GM12865 (cell line): ENCODE results near the gene MYO1G.
A peak's percentile ranks its signal among the peaks of the same experiment; 100 is the strongest.

Experiments used
- DNase-seq: peaks from one replicate; pipeline ENCODE4 v3.0.0; 2010; ENCODE audit warnings: low read depth
- H3K4me3 ChIP-seq: 2 replicates; pipeline ENCODE4 v1.5.1; 2011; ENCODE audit warnings: mild to moderate bottlenecking, low read depth, low read length, control low read depth
- CTCF ChIP-seq: IDR thresholded peaks from 2 replicates; pipeline ENCODE4 v1.5.1; 2011; ENCODE audit warnings: low read length, control low read depth, low read depth, inconsistent platforms; ENCODE audit not compliant: insufficient read depth; ENCODE audit errors: missing control alignments

Gene MYO1G

DNA sequence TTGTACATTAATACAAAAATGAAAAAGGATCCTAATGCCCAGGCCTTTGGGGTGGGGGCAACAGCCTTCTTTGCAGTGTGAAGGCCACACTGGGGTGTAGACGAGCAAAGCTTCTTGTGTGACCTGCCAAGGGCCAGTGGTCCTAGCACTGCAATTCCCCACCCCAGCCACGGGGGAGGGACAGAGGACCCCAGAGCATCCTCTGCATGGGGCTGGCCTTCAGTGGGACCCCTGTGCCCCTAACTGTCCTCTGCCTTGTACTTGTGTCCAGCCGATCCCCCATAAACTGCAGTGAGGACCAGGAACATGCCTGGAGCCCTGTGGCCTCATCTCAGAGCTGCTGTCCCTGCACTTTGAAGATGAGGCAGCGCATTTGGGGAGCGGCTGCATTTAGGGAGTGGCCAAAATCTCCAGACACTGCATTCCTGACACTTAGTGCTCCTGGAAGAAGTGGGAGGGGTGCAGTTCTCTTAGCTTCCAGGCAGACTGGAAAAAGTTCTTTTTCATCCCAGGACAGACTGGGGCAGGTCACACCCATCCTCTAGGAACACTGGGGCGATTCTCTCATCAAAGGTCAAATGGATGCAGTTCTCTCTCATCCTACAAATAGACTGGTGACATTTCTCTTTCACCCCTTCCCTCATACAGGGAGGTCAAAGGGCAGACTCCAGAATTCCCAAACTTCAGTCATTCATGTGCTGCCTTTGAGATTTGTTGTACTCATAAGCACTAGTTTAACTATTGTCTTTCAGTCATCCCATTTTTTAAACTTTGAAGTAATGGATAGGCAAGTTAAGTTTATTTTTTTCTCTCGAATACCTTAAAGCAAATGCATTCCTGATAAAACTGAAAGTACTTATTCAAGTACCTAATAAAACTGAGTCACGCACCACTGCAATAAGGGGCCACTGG is 922 bp upstream of the MYO1G start:
- peak; percentile 63 for DNase-seq
- H3K4me3 ChIP-seq, result peak overlapping the region; percentile 84
- peak; percentile 50 for TF ChIP-seq CTCF

DNA sequence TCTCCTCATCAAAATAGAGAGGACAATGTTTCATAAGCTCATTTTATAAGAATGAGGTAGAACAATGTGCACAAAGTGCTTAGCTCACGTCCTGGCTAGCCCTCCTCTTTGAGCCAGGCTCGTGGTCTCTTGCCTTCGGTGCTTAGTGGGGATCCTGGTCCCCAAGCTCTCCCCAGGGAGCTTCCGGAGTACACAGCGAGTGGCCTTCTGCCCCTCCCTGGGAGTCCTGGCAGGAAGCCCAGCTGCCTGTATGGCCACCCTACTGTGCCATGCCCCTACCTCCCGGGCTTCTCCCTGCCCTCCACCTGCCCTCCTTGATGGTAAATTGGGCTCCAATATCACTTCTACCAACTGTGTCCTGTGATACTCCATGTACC is 868 bp downstream of the MYO1G start:
- no peak for TF ChIP-seq CTCF
- no peak for DNase-seq
- peak overlapping the region; percentile 84 for H3K4me3 ChIP-seq

DNA sequence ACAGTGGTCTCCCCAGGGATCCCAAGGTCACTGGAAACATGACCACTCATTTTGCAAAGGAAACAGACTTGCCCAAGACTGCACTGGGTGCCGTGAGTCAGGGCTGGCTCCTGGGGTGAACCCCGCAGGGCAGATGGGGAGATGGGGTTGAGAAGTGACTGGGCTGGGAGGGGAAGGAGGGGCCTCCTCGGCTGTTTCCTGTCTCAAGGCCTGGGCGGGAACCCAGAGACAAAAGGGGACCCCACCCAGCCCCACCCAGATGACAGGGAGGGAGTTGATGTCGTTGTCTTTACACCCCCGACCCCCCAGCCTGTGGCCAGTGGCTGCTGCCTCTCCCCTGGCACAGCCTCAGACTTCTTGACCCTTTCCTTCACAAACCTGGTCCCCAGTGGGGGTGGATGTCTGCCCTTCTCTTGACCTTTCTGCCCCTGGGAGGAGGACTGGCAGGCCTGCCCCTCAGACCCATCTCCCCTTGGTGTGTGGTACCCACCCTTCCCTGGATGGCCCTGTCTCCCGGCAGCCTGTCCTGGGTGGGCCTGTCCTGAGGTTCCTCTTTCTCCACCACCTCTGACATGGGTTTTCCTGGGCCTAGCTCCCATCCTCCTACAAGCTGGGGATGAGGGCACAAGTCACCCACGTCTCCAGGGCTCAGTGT is 1.4 kb downstream of the MYO1G start:
- peak; percentile 78 for DNase-seq
- peak overlapping the region; percentile 84 for H3K4me3 ChIP-seq
- no peak for TF ChIP-seq CTCF

- no peak for TF ChIP-seq CTCF
- peak overlapping the region; percentile 84 for H3K4me3 ChIP-seq
- no peak for DNase-seq
Observed at GRCh38 chr7:44976746-44977196, 2.0 kb downstream of the MYO1G start.

DNA sequence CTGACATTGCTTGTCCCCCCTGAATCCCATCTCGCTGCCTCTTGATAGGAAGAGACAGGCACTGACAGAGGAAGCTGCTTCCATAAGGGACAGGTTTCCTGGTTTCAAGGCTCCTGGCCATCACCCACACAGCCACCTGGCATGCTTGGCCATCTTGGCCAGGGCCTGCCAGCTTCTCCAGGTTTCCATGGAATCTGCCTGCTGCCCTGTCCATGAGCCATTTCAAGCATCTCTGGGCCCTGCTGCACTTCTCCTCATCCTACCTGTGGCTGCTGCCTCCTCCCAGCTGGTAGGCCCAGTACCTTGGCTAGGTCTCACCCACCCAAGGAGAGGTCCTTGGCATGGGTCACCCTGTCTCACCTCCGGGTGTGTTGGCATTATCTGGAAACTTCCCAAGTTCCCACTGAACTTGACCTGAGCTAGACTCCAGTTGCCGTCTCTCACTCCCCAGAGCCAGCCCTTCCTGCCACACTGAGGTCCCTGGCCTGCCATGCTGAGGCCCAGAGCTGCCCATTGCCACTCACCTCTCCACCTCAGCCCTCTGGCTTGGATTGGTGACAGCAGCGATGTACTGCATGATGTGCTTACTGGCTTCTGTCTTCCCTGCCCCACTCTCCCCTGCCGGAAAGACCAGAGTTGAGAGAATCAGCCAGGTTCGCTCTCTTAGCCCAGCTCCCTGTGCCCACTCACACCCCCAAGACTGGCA is 2.6 kb downstream of the MYO1G start:
- H3K4me3 ChIP-seq, result peak overlapping the region; percentile 84
- TF ChIP-seq CTCF, result no peak
- no peak for DNase-seq

DNA sequence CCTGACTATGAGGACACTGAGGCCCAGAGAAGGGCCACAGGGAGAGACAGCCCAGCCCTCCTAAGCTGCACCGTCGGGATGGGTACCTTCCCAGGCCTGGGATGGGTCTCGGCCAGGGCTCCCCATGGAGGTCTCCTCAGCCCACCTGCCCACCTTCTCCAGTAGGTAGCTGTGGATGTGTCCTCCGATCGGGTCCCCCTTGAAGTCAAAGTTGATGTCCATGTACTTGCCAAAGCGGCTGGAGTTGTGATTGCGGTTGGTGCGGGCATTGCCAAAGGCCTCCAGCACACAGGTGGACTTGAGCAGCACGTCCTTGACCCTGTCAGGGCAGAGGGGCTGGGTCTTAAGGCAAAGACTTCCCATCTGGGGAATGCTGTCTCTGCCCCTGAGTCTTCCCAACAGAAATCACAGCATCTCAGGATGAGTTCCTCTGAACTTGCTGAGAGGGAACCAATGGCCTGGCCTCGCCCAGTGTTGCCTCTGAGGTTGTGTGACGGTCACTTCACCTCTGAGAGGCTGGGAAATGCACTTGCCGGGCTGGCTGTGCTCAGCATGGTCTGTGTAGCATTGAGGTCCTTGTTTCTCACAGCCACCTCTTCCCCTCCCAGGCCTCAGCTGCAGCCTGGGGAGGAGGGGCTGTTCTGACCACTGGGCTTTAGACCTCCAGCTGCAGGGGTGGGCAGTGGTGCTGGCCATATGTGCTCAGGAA is 3.3 kb downstream of the MYO1G start:
- H3K4me3 ChIP-seq, result no peak overlapping the region
- DNase-seq, result no peak
- TF ChIP-seq CTCF, result no peak
